Omental fat pad (tissue), 4 donors: ENCODE results near the gene HMCN1. TPM values are rescaled to one million over a fixed set of nuclear protein-coding genes. Genes with fewer than 3 reads are reported as not detected.

ENCODE experiments used
- ATAC-seq: fragments of 150-250 bp; one replicate; pipeline ENCODE4 v1.9.1; 2016; ENCODE audit warnings: mild to moderate bottlenecking, moderate library complexity; ENCODE audit not compliant: low FRiP score
- DNase-seq: peaks from one replicate; pipeline ENCODE4 v3.0.0-alpha.2; 2019; ENCODE audit warnings: low spot score
- total RNA-seq, 4 donors: library from RNA; depleted of rRNA; stranded (reverse); fragments of >200 nt; gene quantifications; one replicate each; pipeline ENCODE4 v1.1.0, GENCODE V29; 2016
- TF ChIP-seq, protein P1 (sequence below), 3 donors: fragments of 450-650 bp; IDR thresholded peaks; one replicate each; pipeline ENCODE4 v1.5.1; 2016 to 2017; ENCODE audit warnings: antibody characterized with exemption in 3 of 3, mild to moderate bottlenecking in 3 of 3, moderate library complexity in 2 of 3

HMCN1 gene
- total RNA-seq, 4 donors from 2014 or later, result 5.2 to 45.9 (median 12.7) TPM

DNA sequence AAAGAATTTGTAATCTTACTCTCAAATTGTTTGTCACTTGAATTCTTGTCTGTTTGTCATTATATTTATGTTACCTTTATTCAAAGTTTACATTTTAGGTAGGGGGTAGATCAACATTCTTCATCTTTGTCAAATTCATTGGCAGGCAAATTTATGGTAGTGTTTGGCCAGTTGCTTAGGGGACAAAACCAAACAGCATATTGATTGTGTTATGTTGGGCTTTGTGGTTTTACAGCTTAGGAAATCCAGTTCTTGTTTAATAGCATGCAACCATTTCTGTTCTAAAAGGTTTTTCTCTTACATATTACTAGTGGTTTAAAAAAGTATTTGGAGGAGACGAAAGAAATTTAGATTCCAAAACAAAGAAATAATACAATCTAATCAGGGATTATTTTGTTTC is 91.4 kb downstream of the HMCN1 start:
- ATAC-seq, result no peak
- TF ChIP-seq, protein P1, sequence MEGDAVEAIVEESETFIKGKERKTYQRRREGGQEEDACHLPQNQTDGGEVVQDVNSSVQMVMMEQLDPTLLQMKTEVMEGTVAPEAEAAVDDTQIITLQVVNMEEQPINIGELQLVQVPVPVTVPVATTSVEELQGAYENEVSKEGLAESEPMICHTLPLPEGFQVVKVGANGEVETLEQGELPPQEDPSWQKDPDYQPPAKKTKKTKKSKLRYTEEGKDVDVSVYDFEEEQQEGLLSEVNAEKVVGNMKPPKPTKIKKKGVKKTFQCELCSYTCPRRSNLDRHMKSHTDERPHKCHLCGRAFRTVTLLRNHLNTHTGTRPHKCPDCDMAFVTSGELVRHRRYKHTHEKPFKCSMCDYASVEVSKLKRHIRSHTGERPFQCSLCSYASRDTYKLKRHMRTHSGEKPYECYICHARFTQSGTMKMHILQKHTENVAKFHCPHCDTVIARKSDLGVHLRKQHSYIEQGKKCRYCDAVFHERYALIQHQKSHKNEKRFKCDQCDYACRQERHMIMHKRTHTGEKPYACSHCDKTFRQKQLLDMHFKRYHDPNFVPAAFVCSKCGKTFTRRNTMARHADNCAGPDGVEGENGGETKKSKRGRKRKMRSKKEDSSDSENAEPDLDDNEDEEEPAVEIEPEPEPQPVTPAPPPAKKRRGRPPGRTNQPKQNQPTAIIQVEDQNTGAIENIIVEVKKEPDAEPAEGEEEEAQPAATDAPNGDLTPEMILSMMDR (IDR thresholded peaks at IDR 0.05), result no peak

DNA sequence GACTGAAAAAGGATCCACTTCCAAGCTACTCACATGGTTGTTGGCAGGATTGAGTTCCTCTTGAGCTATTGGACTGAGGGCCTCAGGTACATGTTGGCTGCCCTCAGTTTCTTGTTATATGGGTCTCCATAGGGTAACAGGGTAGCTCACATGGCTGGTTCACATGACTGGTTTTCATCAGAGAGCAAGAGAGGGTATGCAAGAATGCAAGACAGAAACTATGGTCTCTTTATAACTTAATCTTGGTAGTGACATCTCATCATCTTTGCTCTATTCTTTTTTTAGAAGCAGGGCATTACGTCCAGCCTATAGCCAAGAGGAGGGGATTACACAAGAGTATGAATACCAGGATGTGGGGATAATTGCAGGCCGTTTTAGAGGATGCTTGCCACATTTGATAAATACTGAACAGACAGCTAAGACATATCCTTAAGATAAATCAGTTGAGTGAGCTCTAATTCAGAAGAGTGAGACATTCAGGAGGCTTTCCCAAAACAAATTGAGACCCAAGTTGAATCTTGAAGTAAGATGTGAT is 100.2 kb downstream of the HMCN1 start:
- TF ChIP-seq, protein P1 (IDR thresholded peaks at IDR 0.05), result no peak
- ATAC-seq (no peak), DNase-seq (no peak)

More for the DNA sequence above, 91.4 kb downstream of the HMCN1 start:
- no peak for DNase-seq

DNA sequence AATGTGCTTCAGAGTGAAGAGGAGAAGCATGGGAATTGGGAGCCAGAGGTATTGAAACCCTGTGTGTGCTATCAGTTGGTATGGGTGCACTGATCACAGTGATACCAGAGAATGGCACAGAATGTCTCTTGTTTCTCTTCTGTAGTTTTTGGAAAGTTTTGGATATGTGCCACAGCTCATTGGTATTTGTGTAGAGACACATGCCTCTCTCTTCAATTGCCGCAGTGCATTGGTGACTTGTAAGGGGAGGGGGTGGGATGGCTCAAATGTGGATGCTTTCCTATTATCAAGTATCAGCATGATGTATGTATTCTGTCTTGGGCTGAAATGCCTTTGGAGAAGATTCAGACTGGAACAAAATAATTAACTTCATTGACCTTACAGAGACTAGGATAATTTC is 101.0 kb downstream of the HMCN1 start:
- DNase-seq (no peak), ATAC-seq (no peak)
- TF ChIP-seq, protein P1 (IDR thresholded peaks at IDR 0.05), result no peak

DNA sequence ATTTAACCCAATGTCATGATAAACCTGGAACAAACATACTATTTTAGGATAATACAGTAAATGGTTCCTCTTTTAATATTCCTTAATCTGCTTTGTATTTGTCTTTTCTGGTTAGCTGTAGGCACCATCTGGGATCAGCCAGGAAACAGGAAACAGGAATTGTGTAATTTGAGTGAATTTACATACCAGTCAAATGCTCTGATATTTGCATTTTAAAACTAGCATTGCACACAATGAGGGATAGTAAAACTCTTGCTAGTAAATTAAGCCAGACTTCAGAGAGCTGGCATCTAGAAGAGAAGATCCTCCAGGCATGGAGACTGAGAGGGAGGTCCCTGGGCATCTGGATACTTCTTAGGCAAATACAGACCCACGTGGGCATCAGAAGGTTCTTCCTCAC is 103.5 kb downstream of the HMCN1 start:
- DNase-seq (no peak), ATAC-seq (no peak)
- TF ChIP-seq, protein P1 (IDR thresholded peaks at IDR 0.05), result no peak

DNA sequence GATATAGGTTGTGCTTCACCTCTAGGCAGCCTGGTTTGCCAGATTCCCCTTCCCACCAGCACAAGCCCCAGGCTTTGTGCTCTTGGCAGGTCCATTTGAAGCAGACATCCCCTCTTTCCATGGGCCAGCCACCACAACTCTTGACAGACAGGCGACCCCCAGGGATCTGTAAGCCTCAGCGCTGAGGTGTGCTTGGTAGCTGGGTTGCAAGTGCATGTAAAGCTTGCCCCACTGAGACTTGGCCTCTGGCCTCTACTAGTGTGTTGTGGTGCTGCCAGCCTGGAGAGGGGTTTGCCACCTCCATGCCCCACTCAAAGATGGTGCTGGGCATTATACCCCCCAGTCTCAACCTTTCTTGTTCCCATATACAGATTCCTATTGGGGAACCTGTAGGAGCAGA is 103.9 kb downstream of the HMCN1 start:
- TF ChIP-seq, protein P1 (IDR thresholded peaks at IDR 0.05), result no peak
- DNase-seq, result no peak
- no peak for ATAC-seq

DNA sequence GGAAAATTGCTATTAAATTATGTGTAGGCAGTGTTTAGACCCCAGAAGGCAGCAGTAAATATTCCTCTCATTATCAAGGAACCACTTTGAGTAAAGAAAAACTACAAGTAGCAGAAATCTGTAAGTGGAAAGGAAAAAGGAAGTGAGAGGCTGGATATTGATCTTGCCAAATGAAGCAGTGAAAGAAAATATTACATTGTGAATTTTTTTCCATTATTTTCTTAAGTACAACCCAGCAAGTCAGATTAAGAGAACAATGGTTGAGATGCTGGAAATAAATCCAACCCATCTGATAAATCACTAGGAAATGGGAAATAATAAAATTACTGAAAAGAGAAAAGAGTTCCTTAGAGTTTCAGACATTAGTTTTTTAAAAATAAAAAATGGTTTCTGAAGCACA is 106.7 kb downstream of the HMCN1 start:
- TF ChIP-seq, protein P1 (IDR thresholded peaks at IDR 0.05), result no peak
- DNase-seq (no peak), ATAC-seq (no peak)

DNA sequence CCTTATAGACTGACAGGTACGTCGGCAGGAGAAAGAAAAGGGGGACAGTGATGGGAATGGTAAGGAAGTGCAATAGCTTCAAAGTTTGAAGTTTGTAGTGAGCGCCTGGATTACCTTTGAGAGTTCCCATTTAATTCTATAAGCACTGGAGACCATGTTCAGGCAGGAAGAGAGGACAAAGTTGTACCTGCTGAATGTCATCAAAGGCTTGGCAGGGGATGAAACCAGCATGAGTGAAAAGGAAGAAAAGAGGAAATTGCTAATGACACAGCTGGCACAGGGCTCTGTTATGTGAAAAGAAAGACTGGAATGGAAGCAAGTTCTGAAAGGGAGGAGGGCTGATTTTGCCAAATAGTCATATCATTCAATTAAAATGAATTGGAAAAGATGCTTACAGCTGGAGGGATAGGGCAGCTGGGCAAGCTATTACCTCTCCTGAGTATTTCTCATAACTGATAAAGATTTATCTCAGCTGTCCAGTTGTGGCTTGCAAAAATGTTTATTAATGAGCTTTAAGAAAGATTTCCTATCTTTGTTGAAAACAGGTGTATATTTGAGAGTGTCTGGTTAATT is 109.2 kb downstream of the HMCN1 start:
- TF ChIP-seq, protein P1 (IDR thresholded peaks at IDR 0.05), result no peak
- ATAC-seq (no peak), DNase-seq (no peak)
